ENCODE data around the gene ADGRD2. TPM values are rescaled to one million over a fixed set of nuclear protein-coding genes. Genes with fewer than 3 reads are reported as not detected.

Gene ADGRD2
- total RNA-seq, 4 donors from 2014 or later, result not detected

DNA sequence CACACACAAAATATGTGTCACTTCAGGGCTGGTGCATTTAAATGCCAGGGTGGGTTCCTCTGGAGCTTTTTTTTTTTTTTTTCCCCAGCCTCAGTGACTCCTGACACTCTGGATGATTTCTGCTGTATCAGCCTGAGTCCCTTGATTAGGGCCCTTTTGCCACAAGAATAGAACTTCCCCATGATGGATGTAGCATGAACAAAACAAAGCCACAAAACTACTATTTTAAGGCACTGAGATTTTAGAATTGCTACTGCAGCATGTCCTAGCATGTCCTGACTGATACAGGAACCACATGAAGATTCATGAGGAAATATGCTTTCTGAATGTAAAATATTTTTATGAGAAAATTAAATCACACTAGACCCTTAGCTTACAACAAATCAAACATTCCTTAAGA lies 13.9 kb upstream of the ADGRD2 start:
- TF ChIP-seq, protein P1, sequence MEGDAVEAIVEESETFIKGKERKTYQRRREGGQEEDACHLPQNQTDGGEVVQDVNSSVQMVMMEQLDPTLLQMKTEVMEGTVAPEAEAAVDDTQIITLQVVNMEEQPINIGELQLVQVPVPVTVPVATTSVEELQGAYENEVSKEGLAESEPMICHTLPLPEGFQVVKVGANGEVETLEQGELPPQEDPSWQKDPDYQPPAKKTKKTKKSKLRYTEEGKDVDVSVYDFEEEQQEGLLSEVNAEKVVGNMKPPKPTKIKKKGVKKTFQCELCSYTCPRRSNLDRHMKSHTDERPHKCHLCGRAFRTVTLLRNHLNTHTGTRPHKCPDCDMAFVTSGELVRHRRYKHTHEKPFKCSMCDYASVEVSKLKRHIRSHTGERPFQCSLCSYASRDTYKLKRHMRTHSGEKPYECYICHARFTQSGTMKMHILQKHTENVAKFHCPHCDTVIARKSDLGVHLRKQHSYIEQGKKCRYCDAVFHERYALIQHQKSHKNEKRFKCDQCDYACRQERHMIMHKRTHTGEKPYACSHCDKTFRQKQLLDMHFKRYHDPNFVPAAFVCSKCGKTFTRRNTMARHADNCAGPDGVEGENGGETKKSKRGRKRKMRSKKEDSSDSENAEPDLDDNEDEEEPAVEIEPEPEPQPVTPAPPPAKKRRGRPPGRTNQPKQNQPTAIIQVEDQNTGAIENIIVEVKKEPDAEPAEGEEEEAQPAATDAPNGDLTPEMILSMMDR (IDR thresholded peaks at IDR 0.05), result no peak
- TF ChIP-seq POLR2AphosphoS5 (IDR thresholded peaks at IDR 0.05) (no peak), POLR2A (IDR thresholded peaks at IDR 0.05) (no peak), EP300 (IDR thresholded peaks at IDR 0.05; ENCODE audit: low read depth) (no peak)
- Histone ChIP-seq H3K36me3 (no peaks in the 10 kb centered on the region), H3K27me3 (peaks cover 11% of the 10 kb centered on the region), H3K9me3 (no peaks in the 10 kb centered on the region), H3K27ac (no peak overlapping the region), H3K4me1 (no peaks in the 10 kb centered on the region), H3K4me3 (no peak overlapping the region)
- DNase-seq, result no peak
- intact Hi-C loops (cut with DNase I; ENCODE audit: low total_unique reads), result no loop called here
- in situ Hi-C loops (cut with MboI; ENCODE audit: low pct_ligation_motif_present in 1 of 4, low pct_unique_long_range_greater_than_20kb in 1 of 4, low sequenced_read_pairs in 3 of 4), result no loop called here

GRCh38 chr9:124437086-124437485 lies 13.2 kb upstream of the ADGRD2 start:
- in situ Hi-C loops (cut with MboI; ENCODE audit: low pct_ligation_motif_present in 1 of 4, low pct_unique_long_range_greater_than_20kb in 1 of 4, low sequenced_read_pairs in 3 of 4), result no loop called here
- H3K27ac ChIP-seq, result no peak overlapping the region
- TF ChIP-seq EP300 (IDR thresholded peaks at IDR 0.05; ENCODE audit: low read depth), result no peak
- no peak for TF ChIP-seq POLR2A (IDR thresholded peaks at IDR 0.05)
- no peak for TF ChIP-seq POLR2AphosphoS5 (IDR thresholded peaks at IDR 0.05)
- TF ChIP-seq, protein P1 (IDR thresholded peaks at IDR 0.05), result no peak
- no peak for DNase-seq
- peaks cover 13% of the 10 kb centered on the region for H3K27me3 ChIP-seq
- no peaks in the 10 kb centered on the region for H3K36me3 ChIP-seq
- intact Hi-C loops (cut with DNase I; ENCODE audit: low total_unique reads), result no loop called here
- no peak overlapping the region for H3K4me3 ChIP-seq
- WGBS, 2 donors (ENCODE audit: low coverage in 1 of 2), result 90 to 94% methylated on average over 2 to 3 of the region's 3 CpGs
- H3K9me3 ChIP-seq, result peaks cover 0 to 1% of the 10 kb centered on the region in 2 donors
- H3K4me1 ChIP-seq, result no peaks in the 10 kb centered on the region

DNA sequence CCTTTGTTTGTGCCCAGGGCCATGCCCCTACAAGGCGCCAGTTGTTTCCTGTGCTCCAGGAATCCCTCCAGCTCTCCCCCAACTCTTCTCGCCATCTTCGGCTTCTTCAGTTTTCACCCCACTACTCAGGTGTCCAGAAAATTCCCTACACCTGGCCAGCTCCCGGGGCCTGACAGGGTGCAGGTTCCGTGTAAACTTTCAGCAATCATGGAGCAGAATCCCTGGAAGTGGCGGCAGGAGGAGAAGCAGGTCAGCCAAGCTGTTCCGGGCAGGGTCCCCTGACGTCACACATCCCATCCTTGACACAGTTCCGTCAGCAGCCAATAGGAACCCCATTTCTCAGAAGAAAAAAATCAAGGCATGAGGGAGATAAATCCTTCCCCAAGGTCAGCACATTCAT lies 12.2 kb upstream of the ADGRD2 start:
- TF ChIP-seq, protein P1 (IDR thresholded peaks at IDR 0.05), result no peak
- TF ChIP-seq POLR2AphosphoS5 (IDR thresholded peaks at IDR 0.05), result no peak
- TF ChIP-seq EP300 (IDR thresholded peaks at IDR 0.05; ENCODE audit: low read depth), result no peak
- TF ChIP-seq POLR2A (IDR thresholded peaks at IDR 0.05), result no peak
- in situ Hi-C loops (cut with MboI; ENCODE audit: low pct_ligation_motif_present in 1 of 4, low pct_unique_long_range_greater_than_20kb in 1 of 4, low sequenced_read_pairs in 3 of 4) (no loop called here), intact Hi-C loops (cut with DNase I; ENCODE audit: low total_unique reads) (no loop called here)
- Histone ChIP-seq H3K9me3 (peaks cover 0 to 6% of the 10 kb centered on the region in 2 donors), H3K36me3 (no peaks in the 10 kb centered on the region), H3K27ac (no peak overlapping the region), H3K27me3 (peaks cover 13% of the 10 kb centered on the region), H3K4me3 (no peak overlapping the region), H3K4me1 (no peaks in the 10 kb centered on the region)
- no peak for DNase-seq
- 85% methylated on average over 9 of the region's 9 CpGs; no CpG with 5 or more reads in 1 of the 2 donors for WGBS, 2 donors (ENCODE audit: low coverage in 1 of 2)

- intact Hi-C loops (cut with DNase I; ENCODE audit: low total_unique reads), result no loop called here
- TF ChIP-seq, protein P1 (IDR thresholded peaks at IDR 0.05), result no peak
- TF ChIP-seq POLR2AphosphoS5 (IDR thresholded peaks at IDR 0.05), result no peak
- TF ChIP-seq EP300 (IDR thresholded peaks at IDR 0.05; ENCODE audit: low read depth), result no peak
- no peak for TF ChIP-seq POLR2A (IDR thresholded peaks at IDR 0.05)
- no peak for DNase-seq
These were observed 11.2 kb upstream of the ADGRD2 start for GRCh38 chr9:124439086-124439485.

More at GRCh38 chr9:124439086-124439485, 11.2 kb upstream of the ADGRD2 start:
- H3K27me3 ChIP-seq, result peaks cover 13% of the 10 kb centered on the region
- H3K27ac ChIP-seq, result no peak overlapping the region
- H3K4me3 ChIP-seq, result no peak overlapping the region
- peaks cover 0 to 6% of the 10 kb centered on the region in 2 donors for H3K9me3 ChIP-seq
- WGBS, 2 donors (ENCODE audit: low coverage in 1 of 2), result 83 to 95% methylated on average over 1 of the region's 1 CpG
- H3K36me3 ChIP-seq, result no peaks in the 10 kb centered on the region
- H3K4me1 ChIP-seq, result no peaks in the 10 kb centered on the region
- in situ Hi-C loops (cut with MboI; ENCODE audit: low pct_ligation_motif_present in 1 of 4, low pct_unique_long_range_greater_than_20kb in 1 of 4, low sequenced_read_pairs in 3 of 4), result no loop called here

Data from transverse colon (tissue), 4 donors.